Liver (tissue), 9 donors: Measurements from ENCODE around the gene CAPN2. TPM values are rescaled to one million over a fixed set of nuclear protein-coding genes. Genes with fewer than 3 reads are reported as not detected.

Source experiments
- DNase-seq: peaks from one replicate; pipeline ENCODE4 v3.0.0-alpha.2; 2017; ENCODE audit warnings: low spot score
- H3K27ac ChIP-seq, 2 donors: one replicate each; pipeline ENCODE4 v1.7.0; 2013; ENCODE audit warnings: inconsistent platforms in 2 of 2, low read length in 2 of 2, control low read depth in 1 of 2, low read depth in 1 of 2, mild to moderate bottlenecking in 1 of 2
- H3K27me3 ChIP-seq, 4 donors: one replicate each; pipeline versions ENCODE4 v1.6.1 to v1.7.0; 2013; ENCODE audit warnings: low read length in 3 of 4, inconsistent platforms in 1 of 4, mild to moderate bottlenecking in 1 of 4, moderate library complexity in 1 of 4; ENCODE audit not compliant: control insufficient read depth in 4 of 4, insufficient read depth in 4 of 4
- H3K36me3 ChIP-seq, 4 donors: one replicate each; pipeline versions ENCODE4 v1.6.1 to v1.7.0; 2013; ENCODE audit warnings: low read length in 3 of 4, mild to moderate bottlenecking in 3 of 4, low read depth in 1 of 4, moderate library complexity in 1 of 4; ENCODE audit not compliant: control insufficient read depth in 4 of 4, insufficient read depth in 3 of 4
- H3K4me1 ChIP-seq, 4 donors: one replicate each; pipeline versions ENCODE4 v1.6.1 to v1.7.0; 2013; ENCODE audit warnings: low read length in 3 of 4, mild to moderate bottlenecking in 3 of 4, moderate library complexity in 1 of 4; ENCODE audit not compliant: control insufficient read depth in 4 of 4, insufficient read depth in 4 of 4
- H3K4me3 ChIP-seq, 3 donors: one replicate each; pipeline versions ENCODE4 v1.6.1 to v1.7.0; 2013; ENCODE audit warnings: low read length in 3 of 3, control low read depth in 1 of 3, low read depth in 1 of 3, mild to moderate bottlenecking in 1 of 3
- H3K9ac ChIP-seq, 2 donors: one replicate each; pipeline ENCODE4 v1.7.0; 2013; ENCODE audit warnings: low read length in 2 of 2, mild to moderate bottlenecking in 2 of 2, moderate library complexity in 2 of 2, control low read depth in 1 of 2, low read depth in 1 of 2
- H3K9me3 ChIP-seq, 4 donors: one replicate each; pipeline versions ENCODE4 v1.6.1 to v1.7.0; 2013; ENCODE audit warnings: low read length in 3 of 4; ENCODE audit not compliant: control insufficient read depth in 4 of 4
- ATF3 ChIP-seq: IDR thresholded peaks from 2 replicates; pipeline ENCODE4 v1.6.1; 2016; ENCODE audit warnings: antibody characterized with exemption
- EGR1 ChIP-seq, 2 donors: IDR thresholded peaks; 2 replicates each; pipeline ENCODE4 v1.6.1; 2016 to 2018; ENCODE audit warnings: antibody characterized with exemption in 2 of 2, low read depth in 2 of 2
- FOXA1 ChIP-seq: IDR thresholded peaks from 2 replicates; pipeline ENCODE4 v1.6.1; 2016; ENCODE audit warnings: antibody characterized with exemption
- FOXA2 ChIP-seq: IDR thresholded peaks from 2 replicates; pipeline ENCODE4 v1.6.1; 2016; ENCODE audit warnings: antibody characterized with exemption
- GABPA ChIP-seq, 2 donors: IDR thresholded peaks in 1 of 2; conservative IDR thresholded peaks in 1 of 2; 2 replicates each; pipeline ENCODE4 v1.6.1; 2016; ENCODE audit warnings: antibody characterized with exemption in 2 of 2, mild to moderate bottlenecking in 1 of 2, moderate library complexity in 1 of 2
- HNF4G ChIP-seq: IDR thresholded peaks from 2 replicates; pipeline ENCODE4 v1.6.1; 2016; ENCODE audit warnings: antibody characterized with exemption
- JUND ChIP-seq, 2 donors: IDR thresholded peaks; 2 replicates each; pipeline ENCODE4 v1.6.1; 2016; ENCODE audit warnings: antibody characterized with exemption in 2 of 2
- NR2F2 ChIP-seq: IDR thresholded peaks from 2 replicates; pipeline ENCODE4 v1.6.1; 2016; ENCODE audit warnings: antibody characterized with exemption
- RAD21 ChIP-seq, 2 donors: IDR thresholded peaks; 2 replicates each; pipeline ENCODE4 v1.6.1; 2016; ENCODE audit warnings: antibody characterized with exemption in 2 of 2, mild to moderate bottlenecking in 2 of 2
- RXRA ChIP-seq, 2 donors: IDR thresholded peaks; 2 replicates each; pipeline ENCODE4 v1.6.1; 2017 to 2018; ENCODE audit warnings: antibody characterized with exemption in 2 of 2, mild to moderate bottlenecking in 1 of 2
- SP1 ChIP-seq: IDR thresholded peaks from 2 replicates; pipeline ENCODE4 v1.6.1; 2018; ENCODE audit warnings: antibody characterized with exemption, mild to moderate bottlenecking
- TAF1 ChIP-seq: conservative IDR thresholded peaks from 2 replicates; pipeline ENCODE4 v1.6.1; 2016; ENCODE audit warnings: antibody characterized with exemption, mild to moderate bottlenecking
- YY1 ChIP-seq: IDR thresholded peaks from 2 replicates; pipeline ENCODE4 v1.6.1; 2016; ENCODE audit warnings: antibody characterized with exemption, mild to moderate bottlenecking
- WGBS: extraction: QIAGEN DNeasy Blood & Tissue Kit; methylation state at CpG from one replicate; pipeline ENCODE4 v1.1.7; 2013; 5-methylcytosine and 5-hydroxymethylcytosine counted together
- polyA plus RNA-seq, 2 donors: library from polyadenylated mRNA; stranded (reverse) in 1 of 2; unstranded in 1 of 2; fragments of 200-250 nt in 1 of 2; fragments of >200 nt in 1 of 2; fragmentation: Nextera tagmentation in 1 of 2; extraction: Ambion mirVana in 1 of 2; gene quantifications; one replicate each; pipeline versions ENCODE4 v1.2.1 to v1.2.3, GENCODE V29; 2013 to 2015
- total RNA-seq, 2 donors: library from RNA; depleted of rRNA; stranded (reverse); fragments of >200 nt; gene quantifications; one replicate each; pipeline ENCODE4 v1.2.3, GENCODE V29; 2014
- TF ChIP-seq, protein P1 (sequence below): IDR thresholded peaks from 2 replicates; pipeline ENCODE4 v1.6.1; 2016; ENCODE audit warnings: antibody characterized with exemption
- TF ChIP-seq, protein P2 (sequence below): fragments of 150-350 bp; IDR thresholded peaks from 2 replicates; pipeline ENCODE4 v1.5.1; 2017; ENCODE audit warnings: improper control_type of control experiment, low read depth, low read length; ENCODE audit not compliant: missing input control
- TF ChIP-seq, protein P3 (sequence below): IDR thresholded peaks from 2 replicates; pipeline ENCODE4 v1.6.1; 2016; ENCODE audit warnings: antibody characterized with exemption
- donor health status: healthy.
- donor health status: healthy.
- donor health status: healthy.
- donor health status: healthy.
- donor health status: healthy.

Gene CAPN2
- total and polyA plus RNA-seq, 4 donors, result 11.2 to 20.7 (median 15.5) TPM

DNA sequence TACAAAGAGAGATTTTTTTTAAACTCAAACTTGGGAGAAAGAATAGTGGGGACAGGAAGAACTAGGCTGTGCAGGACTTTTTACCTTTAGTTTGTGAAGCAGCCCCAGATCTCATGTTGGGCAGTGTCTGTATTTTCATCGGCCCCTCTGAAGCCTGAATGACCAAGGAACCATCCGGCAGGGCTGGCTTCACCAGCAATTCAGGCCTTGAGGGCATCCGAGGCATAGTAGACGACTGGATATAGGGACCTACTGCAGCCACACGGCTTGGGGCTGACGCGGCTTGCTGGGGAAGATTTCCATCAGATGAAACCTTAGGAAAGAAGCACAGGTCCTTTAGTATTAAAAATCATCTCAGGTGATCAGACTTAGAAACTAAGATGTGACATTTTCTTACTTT is 89.7 kb downstream of the CAPN2 start:
- Histone ChIP-seq H3K27ac (no peak overlapping the region), H3K36me3 (peaks cover 16 to 64% (median 55%) of the 10 kb centered on the region in 4 donors), H3K4me1 (peaks cover 0 to 13% (median 5%) of the 10 kb centered on the region in 4 donors), H3K9me3 (no peaks in the 10 kb centered on the region), H3K9ac (no peak overlapping the region), H3K4me3 (no peak overlapping the region), H3K27me3 (no peaks in the 10 kb centered on the region)
- TF ChIP-seq ATF3, result no peak
- TF ChIP-seq RAD21 (IDR thresholded peaks at IDR 0.05), result no peak
- TF ChIP-seq YY1, result no peak
- no peak for TF ChIP-seq TAF1
- no peak for TF ChIP-seq NR2F2
- TF ChIP-seq, protein P1, sequence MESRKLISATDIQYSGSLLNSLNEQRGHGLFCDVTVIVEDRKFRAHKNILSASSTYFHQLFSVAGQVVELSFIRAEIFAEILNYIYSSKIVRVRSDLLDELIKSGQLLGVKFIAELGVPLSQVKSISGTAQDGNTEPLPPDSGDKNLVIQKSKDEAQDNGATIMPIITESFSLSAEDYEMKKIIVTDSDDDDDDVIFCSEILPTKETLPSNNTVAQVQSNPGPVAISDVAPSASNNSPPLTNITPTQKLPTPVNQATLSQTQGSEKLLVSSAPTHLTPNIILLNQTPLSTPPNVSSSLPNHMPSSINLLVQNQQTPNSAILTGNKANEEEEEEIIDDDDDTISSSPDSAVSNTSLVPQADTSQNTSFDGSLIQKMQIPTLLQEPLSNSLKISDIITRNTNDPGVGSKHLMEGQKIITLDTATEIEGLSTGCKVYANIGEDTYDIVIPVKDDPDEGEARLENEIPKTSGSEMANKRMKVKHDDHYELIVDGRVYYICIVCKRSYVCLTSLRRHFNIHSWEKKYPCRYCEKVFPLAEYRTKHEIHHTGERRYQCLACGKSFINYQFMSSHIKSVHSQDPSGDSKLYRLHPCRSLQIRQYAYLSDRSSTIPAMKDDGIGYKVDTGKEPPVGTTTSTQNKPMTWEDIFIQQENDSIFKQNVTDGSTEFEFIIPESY, result no peak
- TF ChIP-seq, protein P2, sequence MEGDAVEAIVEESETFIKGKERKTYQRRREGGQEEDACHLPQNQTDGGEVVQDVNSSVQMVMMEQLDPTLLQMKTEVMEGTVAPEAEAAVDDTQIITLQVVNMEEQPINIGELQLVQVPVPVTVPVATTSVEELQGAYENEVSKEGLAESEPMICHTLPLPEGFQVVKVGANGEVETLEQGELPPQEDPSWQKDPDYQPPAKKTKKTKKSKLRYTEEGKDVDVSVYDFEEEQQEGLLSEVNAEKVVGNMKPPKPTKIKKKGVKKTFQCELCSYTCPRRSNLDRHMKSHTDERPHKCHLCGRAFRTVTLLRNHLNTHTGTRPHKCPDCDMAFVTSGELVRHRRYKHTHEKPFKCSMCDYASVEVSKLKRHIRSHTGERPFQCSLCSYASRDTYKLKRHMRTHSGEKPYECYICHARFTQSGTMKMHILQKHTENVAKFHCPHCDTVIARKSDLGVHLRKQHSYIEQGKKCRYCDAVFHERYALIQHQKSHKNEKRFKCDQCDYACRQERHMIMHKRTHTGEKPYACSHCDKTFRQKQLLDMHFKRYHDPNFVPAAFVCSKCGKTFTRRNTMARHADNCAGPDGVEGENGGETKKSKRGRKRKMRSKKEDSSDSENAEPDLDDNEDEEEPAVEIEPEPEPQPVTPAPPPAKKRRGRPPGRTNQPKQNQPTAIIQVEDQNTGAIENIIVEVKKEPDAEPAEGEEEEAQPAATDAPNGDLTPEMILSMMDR, result no peak
- TF ChIP-seq SP1, result no peak
- TF ChIP-seq FOXA1, result no peak
- TF ChIP-seq GABPA (IDR thresholded peaks at IDR 0.05 in 1 of 2, conservative IDR thresholded peaks at IDR 0.05 in 1 of 2), result no peak
- TF ChIP-seq RXRA (IDR thresholded peaks at IDR 0.05), result no peak
- no peak for TF ChIP-seq HNF4G
- TF ChIP-seq EGR1 (IDR thresholded peaks at IDR 0.05; ENCODE audit: low read depth in 2 of 2), result no peak
- TF ChIP-seq, protein P3, sequence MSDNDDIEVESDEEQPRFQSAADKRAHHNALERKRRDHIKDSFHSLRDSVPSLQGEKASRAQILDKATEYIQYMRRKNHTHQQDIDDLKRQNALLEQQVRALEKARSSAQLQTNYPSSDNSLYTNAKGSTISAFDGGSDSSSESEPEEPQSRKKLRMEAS, result no peak
- no peak for DNase-seq
- 90% methylated on average over 7 of the region's 7 CpGs for WGBS

- H3K36me3 ChIP-seq, result peaks cover 16 to 67% (median 54%) of the 10 kb centered on the region in 4 donors
- TF ChIP-seq, protein P1, result no peak
- TF ChIP-seq TAF1 (no peak), HNF4G (no peak), SP1 (no peak), JUND (IDR thresholded peaks at IDR 0.05) (no peak), FOXA2 (no peak)
- TF ChIP-seq, protein P2, result no peak
- TF ChIP-seq, protein P3, result no peak
- no peak for DNase-seq
- H3K27ac ChIP-seq, result no peak overlapping the region
- H3K9ac ChIP-seq, result no peak overlapping the region
- 84% methylated on average over 4 of the region's 4 CpGs for WGBS
- peaks cover 0 to 13% (median 5%) of the 10 kb centered on the region in 4 donors for H3K4me1 ChIP-seq
- no peak overlapping the region for H3K4me3 ChIP-seq
- no peaks in the 10 kb centered on the region for H3K27me3 ChIP-seq
- no peaks in the 10 kb centered on the region for H3K9me3 ChIP-seq
Measured at GRCh38 chr1:223802602-223803001, 90.3 kb downstream of the CAPN2 start.
